Activated CD8-positive, alpha-beta memory T cell treated with anti-CD3 and anti-CD28 coated beads for 4 hours (primary cell): ENCODE results near the gene KATNAL1.

Experiments
- DNase-seq, 2 donors: peaks; one replicate each; pipeline ENCODE4 v3.0.0-alpha.2; 2020; ENCODE audit warnings: low read depth in 2 of 2

Gene KATNAL1

DNA sequence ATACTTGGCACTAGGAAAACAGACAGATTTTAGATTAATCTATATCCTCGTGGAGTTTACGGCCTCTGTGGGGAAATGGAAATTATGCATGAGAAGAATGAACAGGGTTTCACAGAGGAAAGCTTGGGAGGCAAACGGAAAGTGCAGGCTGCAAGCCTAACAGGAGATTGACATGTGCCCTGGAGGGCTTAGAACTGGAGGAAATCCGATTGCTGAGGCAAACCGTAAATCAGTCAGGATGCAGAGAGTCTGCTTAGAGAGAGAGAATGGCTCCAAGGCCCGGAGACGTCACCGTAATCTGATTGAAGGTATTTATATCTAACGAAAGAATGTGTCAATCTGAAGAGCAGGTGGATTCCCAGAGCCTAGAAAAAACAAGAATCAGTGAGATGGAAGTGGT, 143.2 kb downstream of the KATNAL1 start:
- no peak for DNase-seq

DNA sequence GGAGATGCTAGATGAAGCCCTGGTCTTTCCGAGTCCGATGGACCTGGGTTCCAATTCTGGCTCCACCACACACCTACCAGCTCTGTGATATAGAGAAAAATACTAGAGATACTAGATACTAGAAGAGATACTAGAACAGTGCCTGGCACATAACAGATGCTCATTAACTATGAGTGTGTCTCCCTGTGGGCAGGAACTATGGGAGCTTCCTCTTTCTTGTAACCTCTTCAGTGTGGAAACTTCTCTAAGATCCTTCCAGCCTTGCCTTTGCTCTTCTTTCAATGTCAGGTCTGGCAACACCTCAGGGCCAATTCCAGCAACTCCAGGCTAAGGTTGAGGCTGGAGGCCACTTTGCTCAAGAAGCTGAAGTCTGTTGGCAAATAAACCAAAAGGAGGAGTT, 143.9 kb downstream of the KATNAL1 start:
- no peak for DNase-seq

DNA sequence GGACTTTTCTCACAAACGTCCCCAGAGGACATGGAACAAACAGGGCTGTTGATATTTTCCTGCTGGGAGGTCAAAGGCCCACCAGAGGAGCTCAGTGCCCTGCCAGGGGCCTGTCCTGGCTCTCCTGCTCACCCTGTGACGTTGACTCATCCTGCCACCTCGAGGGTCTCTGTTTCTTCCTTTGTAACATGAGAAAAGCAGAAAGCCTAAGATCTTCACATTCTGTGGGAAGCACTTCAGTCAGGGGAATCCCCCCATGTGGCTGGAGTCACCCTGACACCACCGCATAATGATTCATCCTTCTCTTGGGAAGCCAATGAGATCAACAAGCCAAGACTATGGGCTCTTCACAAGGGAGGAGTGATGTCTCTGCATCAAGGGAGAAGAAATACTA, 147.9 kb downstream of the KATNAL1 start:
- DNase-seq = peak in 1 of 2 donors; percentile 11

DNA sequence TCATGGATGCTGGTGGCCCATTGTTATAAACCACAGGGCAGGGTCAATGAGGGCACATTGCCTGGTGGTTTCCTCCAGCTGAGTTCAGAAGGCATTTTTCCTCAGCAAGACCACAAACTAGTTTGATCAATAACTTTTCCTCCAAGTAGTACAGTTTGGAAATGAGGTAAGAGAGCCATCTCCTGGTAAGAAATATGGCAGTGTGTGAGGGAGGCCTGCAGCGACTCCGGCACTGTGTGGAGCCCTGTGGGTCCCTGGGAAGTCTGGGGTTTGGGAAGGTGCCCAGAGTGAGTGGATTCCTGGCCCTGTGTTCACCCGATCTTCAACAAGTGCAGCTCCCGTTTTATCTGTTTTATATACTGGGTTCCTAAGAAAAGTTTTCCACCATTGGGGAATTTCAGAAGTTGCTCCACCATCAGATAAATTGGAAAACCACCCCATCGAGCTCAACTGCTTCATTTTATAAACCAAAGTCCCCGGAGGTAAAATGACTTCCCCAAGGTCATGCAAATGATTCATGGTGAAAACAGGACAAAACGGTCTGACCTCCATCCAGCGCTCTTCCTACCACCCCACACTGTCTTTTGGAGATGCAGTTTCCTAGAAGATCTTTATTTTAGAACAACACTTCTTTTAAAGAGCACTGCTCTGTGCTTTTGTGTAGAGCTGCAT, 148.4 kb downstream of the KATNAL1 start:
- no peak for DNase-seq

DNA sequence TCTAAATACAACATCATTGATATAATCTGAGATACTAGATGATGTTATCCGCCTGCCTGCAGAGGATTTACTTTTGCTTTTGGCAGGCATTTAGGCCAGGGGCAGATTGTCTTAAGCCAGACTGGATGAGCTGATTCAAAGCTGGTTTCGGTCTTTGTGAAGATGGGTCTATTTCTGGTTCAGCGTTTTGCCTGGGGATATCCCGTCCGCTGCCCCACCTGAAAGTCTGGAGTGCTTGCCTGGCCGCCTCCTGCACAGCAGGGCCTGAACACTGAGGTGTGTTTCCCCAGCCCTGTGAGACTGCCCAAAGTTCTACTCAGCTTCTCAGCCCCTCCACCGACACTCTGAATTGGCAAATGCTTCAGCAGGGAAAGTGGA, 149.7 kb downstream of the KATNAL1 start:
- no peak for DNase-seq

DNA sequence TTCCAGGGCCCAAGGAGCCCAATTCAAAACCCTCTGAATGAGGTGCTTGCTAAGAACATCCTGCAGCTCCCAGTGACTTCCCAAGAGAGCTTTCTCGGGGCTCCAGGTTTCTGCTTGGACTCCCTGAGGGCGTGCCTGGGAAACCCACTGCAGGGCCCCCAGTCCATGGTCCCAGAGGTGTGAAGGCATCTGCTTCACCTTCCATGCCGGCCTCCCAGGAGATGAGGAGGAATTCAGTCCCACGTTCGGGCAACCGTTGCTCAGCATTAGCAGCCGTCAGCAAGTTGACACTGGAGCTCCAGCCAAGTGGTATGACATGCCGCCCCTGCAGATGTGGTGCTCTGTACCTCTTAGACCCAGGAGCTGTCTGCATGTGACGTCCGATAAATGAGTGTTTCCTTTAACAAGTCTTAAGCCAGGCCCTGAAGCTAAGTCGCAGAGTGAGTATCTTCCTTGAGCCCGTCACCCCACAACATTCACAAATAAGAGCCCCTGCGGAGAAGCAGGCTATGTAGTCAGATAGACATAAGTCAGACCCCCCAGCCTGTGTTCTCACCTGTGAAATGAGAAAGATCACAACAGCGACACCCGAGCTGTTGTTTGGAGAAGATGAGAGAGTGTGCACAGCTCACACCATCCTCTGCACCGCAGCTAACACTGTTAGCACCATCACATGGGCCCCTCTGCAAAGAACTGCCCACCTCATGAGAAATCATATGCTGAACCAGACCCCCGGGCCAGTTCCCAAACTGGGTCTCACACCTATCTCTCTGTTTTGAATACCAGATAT, 150.3 kb downstream of the KATNAL1 start:
- no peak for DNase-seq

DNA sequence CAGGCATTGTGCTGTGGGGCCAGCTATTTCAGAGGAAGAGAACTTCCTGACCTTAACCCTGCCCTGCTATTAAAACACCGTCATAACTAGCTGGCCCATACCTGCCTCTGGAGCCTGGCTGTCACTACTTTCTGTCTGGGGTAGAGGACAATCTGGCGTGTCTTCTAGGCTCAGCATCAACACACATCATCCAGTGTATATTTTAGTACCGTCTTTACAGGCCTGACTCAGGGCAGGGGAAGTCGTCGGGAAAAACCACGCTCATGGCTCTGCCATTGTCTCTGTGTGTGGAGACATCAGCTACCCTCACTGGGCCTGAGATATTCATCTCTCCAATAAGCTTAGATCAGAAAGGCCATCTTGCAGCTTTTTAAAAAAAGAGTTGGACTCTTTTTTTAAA, 151.1 kb downstream of the KATNAL1 start:
- DNase-seq = no peak

DNA sequence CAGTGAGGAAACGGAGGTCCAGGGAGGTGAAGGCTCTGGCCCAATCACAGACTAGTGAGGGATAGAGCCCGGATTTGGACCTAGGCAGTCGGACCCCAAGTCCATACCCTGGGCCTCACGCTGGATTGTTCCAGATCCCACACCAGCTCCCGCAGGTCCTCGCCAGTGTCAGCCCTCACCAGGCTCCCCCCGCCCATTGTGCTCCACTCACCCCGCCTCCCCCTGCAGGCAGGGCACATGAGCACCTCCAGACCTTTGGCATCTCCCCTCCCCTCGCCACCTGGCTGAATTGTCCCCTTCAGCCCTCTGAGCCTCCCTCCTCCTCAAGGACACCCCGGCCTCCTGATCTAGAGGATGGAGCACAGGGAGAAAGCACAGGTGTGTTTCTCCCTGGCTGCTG, 152.4 kb downstream of the KATNAL1 start:
- no peak for DNase-seq

DNA sequence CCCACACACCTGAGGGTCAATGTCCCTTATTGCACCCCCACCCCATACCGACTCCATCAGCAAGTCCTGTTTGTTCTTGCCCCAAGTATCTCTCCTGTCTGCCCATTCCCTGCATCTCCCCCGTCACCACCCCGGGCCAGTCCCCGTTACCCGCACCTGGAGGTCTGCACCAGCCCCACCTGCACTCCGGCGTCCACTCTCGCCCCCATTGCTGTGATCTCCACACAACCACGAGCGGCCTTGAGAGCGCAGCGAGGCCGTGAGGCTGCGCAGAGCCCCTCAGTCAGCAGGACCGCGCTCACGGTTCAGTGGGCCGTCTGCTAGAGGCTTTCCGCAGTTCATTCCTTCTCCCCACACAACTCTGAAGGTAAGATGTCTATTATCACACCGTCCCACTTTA, 152.8 kb downstream of the KATNAL1 start:
- no peak for DNase-seq

DNA sequence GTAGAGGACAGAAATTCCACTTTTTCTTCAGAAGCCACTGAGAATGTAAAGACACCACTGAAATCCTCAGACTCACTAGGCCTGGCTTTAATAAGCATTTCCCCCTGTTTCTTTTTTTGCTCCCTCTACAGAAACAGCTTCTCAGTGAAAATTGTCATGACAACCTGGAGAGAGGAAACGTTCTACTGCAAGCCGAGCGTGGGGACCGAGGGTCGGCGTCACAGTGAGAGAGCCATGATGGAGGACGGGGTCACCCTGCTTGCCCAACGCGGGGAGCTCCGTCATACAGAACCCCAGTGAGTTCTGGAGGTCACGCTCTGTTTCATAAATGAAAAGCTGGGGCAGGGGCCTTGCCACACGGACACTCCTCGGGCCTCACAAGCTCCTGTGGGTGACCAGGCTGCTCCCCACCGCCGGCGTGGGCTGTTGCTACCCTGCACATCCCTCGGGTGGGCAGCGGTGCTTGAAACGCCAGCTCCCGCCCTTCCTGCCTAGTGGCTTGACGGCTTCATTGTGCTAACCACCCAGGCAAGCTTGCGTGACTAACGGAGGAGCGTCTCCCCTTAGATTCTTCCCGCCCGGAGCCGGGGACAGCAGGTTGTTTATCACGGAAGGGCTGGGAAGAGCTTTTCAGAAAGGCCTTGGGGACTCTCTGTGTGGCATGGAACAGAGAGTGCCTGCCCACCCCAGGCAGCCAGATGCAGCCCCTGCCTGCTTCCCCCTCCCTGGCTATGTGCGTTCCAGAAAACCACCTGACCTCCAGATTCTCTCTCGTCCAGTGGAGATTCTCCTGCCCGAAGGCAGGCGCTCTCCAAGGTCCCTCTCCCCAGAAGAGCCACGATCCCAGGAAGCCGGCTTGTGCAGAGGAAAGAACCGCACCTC, 153.6 kb downstream of the KATNAL1 start:
- no peak for DNase-seq
